Measurements from ENCODE around the gene NEMP2. TPM values are rescaled to one million over a fixed set of nuclear protein-coding genes. Genes with fewer than 3 reads are reported as not detected.
A peak's percentile ranks its signal among the peaks of the same experiment; 100 is the strongest.

The NEMP2 gene
- total RNA-seq, 1 donor from 2014 or later: 7.9 TPM

DNA sequence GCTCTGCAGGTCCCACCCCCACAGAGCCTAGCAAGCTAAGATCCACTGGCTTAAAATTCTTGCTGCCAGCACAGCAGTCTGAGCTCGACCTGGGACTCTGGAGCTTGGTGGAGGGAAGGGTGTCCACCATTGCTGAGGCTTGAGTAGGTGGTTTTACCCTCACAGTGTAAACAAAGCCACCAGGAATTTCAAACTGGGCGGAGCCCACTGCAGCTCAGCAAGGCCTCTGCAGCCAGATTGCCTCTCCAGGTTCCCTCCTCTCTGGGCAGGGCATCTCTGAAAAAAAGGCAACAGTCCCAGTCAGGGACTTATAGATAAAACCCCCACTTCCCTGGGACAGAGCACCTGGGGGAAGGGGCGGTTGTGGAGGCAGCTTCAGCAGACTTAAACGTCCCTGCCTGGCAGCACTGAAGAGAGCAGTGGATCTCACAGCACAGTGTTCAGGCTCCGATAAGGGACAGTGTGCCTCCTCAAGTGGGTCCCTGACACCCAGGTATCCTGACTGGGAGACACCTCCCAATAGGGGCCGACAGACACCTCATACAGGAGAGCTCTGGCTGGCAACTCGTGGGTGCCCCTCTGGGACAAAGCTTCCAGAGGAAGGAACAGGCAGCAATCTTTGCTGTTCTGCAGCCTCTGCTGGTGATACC lies 20.0 kb upstream of the NEMP2 start:
- no peak for DNase-seq (ENCODE audit: low read depth)

DNA sequence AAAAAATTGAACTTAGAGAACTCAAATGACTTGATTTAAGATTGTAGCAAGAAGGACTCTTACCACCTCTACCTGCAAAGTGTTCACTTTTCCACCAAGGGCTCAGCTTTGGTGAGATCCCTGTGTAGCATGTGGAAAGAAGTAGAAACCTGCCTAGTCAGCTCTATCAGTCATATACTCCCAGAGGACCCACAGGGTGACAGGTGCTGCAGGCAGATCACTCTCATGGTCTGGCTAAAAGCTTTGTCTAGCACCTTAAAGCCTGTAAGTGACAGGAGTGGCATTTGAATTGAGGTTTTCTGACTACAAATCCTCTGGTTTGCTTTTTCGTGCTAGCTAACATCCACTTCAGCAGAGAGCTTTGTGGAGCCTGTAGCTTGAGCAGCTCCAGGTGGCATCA lies 18.7 kb upstream of the NEMP2 start:
- no peak for DNase-seq (ENCODE audit: low read depth)

DNA sequence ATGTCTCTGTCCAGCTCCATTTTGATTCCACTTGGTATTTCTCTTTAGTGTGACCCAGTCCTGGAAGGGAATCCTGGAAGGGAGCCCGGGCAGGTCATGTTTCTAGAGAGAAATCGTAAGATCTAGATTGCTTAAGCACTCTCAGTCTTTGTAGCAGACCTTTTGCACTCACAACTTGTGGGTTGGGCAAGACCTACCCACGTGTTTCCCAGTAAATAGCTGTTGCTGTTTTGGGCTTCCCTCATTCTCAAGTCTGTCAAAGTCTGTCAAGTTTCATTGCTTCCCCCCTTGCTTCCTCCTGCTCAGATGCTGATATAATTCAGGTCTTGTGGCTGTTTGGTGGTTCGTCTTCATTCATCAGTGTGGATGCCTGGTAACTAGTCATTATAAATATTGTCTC lies 17.4 kb upstream of the NEMP2 start:
- no peak for DNase-seq (ENCODE audit: low read depth)

DNA sequence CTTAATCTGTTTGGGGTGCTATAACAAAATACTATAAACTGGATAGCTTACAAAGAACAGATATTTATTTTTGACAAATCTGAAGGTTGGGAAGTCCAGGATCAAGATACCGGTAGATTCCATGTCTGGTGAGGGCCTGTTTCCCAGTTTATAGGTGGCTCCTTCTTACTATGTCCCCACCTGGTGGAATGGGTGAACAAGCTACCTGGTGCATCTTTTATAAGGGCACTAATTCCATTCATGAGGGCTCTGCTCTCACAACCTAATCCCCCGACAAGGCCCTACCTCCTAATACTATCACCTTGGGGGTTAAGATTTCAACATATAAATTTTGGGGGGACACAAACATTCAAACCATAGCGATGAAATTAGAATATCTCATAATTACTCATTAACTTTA lies 15.6 kb upstream of the NEMP2 start:
- DNase-seq (ENCODE audit: low read depth): no peak

DNA sequence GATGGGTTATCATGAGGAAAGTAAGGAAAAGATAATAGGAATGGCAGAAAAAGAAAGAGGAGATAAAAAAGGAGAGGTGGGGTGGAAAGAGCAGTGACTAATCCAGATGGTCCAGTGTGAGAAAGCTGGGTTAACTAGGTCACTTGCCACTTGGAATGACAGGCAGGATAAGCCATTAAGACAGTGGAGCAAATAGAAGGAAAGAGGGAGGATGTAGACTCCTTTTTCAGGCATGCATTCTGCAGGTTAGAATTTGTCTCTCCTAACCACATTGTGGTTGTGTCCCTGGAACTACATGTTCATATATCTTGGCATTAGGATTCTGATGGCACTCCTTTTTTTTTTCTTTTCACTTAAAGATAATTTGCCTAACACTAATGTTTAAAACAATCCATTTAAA lies 13.4 kb upstream of the NEMP2 start:
- no peak for DNase-seq (ENCODE audit: low read depth)

DNA sequence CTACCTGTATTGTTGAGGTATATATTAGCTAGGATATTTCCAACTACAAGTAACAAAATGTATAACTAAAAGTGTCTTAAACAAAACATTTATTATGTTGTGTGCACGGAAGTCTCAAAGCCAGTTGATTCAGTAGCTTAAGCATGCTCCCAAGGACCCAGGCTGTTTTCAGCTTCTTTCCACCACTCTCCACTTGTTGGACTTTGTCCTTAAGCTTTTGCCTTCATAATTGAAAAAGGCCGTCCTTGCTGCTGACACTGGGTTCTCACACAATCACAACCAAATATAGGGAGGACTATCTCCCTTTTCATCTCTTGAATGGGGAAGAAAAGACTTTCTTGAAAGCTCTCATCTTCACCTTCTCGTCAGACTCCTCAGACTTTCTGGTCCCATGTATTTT lies 12.2 kb upstream of the NEMP2 start:
- no peak for DNase-seq (ENCODE audit: low read depth)

DNA sequence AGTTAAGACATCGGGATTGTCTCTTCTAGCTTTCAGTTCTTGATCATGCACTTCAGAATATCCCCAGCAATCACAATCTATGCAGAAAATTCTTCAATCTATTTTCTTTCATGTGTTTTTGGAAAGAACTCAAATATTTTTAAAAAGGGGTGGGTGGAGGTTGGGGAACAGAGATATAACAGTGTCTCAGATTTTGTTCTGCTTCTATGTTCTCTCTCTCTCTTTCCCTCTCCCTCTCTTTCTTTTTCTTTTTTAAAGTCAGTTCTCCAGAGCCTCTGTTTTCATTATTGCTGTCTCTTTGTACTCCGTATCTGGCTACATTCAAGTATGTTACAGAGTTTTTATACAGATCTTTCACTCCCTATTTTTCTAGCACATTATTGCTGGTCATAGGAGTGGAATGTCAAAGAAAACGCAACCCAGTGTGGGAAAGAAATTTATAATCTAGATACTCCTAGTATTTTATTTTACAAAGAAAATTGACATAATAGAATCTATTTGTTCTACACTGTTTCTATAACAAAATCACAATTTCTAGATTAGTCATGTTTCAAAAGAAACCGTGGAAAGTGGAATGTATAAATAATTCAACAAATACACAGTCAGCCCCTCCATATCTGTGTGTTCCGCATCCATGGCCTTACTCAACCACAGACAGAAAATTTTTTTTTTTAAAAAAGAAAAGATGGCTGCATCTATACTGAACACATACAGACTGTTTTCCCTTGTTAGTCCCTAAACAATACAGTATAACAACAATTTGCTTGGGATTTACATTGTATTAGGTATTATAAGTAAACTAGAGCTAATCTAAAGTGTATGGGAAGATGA lies 11.2 kb upstream of the NEMP2 start:
- no peak for DNase-seq (ENCODE audit: low read depth)

DNA sequence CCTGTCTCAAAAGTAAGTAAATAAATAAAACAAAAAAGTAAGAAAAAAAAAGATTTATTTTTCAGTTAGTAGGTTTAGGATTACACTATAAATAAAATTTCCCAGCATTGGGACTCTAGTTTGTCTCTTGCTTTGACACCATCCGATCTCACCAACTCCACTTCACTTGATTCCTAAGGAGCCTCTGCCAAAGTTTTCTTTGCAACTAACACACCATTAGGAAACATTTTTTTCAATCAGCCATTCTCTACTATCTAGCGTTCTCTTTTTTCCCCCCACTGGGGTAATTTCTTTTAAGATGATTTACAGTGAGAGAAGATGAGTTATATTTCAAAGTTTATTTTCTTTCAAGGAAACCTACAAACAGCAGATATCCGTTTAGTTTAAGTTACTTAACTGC lies 10.6 kb upstream of the NEMP2 start:
- no peak for DNase-seq (ENCODE audit: low read depth)

DNA sequence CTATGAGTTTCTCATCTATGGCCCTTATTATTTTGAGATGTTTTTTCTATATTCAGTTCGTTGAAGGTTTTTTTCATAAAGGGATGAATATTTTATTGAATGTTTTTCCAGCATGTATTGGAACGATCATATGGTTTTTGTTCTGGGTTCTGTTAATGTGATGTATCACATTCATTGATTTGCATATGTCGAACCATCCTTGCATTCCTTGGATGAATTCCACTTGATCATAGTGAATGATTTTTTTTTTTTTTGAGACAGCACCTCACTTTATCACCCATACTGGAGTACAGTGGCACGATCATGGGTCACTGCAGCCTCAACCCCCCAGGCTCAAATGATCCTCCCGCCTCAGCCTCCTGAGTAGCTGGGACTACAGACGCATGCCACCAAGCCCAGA lies 5.5 kb upstream of the NEMP2 start:
- no peak for DNase-seq (ENCODE audit: low read depth)

DNA sequence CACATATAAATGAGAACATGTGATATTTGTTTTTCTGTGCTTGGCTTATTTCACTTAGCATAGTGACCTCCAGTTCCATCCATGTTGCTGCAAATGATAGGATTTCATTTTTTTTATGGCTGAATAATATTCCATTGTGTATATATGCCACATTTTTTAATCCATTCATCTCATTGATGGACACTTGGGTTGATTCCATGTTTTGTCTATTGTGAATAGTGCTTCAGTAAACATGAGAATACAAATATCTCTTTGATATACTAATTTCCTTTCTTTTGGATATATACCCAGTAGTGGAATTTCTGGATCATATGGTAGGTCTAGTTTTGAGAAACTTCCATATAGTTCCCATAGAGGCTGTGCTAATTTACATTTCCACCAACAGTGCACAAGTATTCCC lies 3.7 kb upstream of the NEMP2 start:
- DNase-seq (ENCODE audit: low read depth): no peak

DNA sequence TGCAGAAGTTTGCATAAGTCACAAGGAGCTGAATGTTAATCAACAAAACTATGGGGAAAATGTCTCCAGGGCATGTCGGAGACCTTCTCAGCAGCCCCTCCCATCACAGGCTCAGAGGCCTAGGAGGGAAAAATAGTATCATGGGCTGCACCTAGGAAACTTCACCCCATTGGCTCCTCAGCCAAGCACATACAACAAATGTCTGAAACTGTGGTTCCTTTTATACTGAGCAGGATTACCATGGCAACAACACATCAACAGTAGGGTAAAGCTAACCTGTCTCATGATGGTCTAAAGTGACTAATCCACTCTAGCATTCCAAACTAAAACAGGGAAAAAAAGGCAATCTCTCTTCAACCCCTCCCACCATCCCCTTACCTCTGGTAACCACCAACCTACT lies 3.2 kb upstream of the NEMP2 start:
- peak; percentile 73 for DNase-seq (ENCODE audit: low read depth)

DNA sequence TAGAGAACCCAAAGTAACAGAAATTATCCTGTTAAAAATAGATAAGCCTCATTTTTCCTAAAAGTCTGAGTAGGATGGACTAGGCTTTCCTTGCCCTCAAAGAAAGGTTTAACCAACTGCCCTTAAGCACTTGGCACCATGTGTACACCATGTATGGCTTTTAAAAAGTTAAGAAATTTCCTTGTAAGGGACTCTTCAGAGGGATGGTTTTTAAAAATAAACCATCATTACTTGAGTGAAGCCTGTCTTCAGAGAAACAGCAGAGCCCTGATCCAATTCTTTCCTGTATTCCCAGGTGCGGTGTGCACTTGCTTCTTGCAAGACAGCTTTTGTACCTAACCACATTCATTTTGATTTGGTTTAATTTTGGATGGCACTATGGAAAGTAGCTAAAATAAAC lies 1.1 kb upstream of the NEMP2 start:
- no peak for DNase-seq (ENCODE audit: low read depth)

DNA sequence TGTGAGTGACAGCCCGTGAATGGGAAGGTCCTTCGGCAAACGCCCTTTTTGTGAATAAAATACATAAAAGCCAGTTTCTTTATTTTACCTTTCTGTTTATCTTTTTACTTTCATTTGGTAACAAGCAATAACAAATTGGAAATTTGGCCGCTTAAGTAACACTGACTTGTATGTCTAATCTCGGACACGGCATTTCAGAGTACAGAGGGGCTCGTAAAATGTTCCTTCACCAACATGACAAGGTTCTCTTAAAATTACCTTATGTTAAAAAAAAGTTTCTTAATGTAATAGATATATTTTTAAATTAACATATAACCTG lies 558 bp upstream of the NEMP2 start:
- no peak for DNase-seq (ENCODE audit: low read depth)

DNA sequence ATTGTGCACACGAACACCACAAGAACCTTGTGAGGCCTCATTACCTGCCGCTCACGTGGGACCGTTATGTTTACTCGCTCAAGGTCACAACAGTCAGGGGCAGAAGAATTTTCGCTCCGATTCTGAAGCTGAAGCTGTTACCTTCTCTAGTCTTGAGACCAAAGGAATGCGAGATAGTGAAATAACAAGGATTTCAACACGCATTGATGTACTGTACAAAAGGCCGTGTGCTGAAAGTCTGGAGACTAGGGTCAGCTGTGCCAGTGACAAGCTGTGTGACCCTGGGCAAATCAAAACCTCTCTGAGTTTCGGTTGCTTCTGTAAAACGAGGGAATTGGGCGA lies 583 bp downstream of the NEMP2 start:
- peak; percentile 62 for DNase-seq (ENCODE audit: low read depth)

DNA sequence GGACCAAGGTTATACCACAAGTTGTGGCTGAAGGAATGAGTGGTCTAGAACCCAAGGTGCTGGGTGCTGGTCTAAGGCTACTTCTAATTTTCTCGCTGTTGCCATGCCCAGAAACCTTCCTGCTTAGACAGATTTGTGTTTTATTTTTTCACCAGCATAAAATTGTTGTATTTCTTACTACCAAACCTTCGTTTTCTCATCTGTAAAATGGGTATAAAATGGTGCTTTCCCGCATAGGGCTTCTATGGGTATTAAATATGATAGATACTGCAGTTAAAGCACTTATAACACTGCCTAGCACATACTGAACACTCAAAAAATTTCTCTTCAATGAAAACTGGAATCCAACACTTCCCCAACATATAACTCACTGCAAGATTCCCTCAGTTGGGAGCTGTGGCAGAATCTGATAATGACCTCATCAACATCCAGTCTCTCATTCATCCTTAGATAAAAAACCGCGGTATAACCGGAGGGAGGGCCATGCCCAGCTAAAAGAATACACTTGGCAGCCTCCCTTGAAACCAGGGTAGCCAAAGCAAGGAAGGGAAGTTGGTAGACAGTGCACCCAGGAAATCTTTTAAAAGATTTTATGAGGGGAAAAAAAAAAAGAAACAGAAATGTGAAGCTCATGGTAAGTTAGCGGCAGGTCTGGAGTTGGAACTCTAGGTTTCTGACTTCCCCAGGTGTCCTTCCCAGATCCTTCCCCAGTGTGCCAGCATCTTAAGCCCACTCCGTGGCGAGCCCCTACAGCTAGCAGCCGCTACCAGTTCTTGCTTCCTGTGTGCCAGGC lies 1.2 kb downstream of the NEMP2 start:
- DNase-seq (ENCODE audit: low read depth): no peak

DNA sequence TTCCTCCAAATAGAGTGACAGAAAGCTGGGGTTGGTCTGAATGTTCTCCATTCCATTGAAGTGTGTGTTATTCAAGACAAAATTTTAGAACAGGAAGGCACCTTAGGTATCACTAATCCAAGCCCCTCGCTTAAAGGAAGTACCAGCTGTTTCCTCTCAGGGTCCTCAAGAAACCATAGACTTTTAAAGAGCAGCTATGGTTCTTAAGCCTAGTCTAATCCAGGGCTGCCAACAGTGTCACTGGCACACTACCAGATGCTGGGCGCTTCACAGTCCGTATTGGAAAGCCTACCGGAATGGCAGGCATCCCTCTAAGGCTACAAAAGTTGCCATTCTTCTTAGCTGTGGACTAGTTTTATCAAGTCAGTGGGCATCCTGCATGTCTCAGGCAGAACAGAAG lies 1.9 kb downstream of the NEMP2 start:
- no peak for DNase-seq (ENCODE audit: low read depth)

DNA sequence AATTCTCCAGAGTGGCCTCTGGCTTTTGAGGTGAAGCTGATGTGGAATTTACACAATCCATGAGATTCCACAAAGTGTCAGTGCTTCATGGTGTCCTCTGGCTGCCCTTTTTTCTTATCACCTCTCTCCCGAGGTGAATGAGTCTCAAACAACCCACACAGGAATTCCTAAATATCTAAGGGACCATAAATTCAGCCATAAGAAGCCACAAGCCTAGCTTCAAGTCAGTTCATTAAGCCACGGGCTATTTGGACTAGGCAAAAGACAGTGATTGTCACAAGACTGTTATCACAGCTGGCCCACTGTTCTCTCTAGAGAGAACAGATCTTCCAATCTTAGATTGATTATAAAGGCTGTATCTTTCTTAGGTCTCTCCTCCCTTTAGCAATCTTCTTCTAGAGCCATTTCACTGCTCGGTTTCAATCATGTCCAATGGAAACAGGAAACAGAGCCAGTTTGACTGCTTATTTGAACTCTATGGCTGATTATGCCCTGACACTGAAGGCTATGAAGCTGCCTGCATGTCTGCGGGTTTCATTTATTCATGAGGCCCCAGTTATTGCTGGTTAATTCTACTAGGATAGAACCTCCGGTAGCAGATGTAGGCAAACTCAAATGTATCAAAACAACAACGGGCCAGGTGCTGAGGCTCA lies 4.1 kb downstream of the NEMP2 start:
- no peak for DNase-seq (ENCODE audit: low read depth)

DNA sequence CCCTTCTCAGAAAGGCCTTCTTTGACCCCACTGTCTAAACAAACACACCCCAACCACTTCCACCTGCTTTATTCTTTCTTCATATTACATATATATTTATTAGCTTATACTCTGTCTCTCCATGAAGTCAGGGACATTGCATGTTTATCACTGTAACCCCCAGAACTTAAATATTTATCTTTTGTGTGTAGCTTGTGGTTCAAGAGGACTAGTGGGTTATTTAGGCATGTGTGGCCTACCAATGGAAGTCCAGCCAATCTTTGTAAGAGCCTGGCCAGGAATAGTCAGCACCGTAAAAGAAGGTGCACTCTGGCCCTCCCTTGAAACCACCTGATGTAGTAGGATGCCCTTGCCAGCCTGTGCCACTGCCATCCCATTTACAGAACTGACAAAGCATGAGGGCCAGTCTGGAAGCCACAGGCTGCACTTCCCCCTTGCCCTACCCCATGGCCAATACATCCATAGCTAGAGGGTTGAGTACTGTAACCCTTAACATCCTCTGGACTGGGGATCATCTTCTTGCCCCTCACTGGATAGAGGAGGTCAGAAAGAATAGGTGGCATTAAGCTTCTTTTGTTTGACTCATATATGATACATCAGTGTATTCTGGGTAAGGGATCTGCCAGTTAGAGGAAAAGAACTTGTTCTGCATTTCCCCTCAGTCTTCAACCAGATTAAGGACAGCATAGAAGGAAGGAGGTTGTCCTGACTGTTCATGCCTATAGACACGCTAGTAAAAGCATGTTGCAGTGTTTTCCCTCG lies 4.9 kb downstream of the NEMP2 start:
- DNase-seq (ENCODE audit: low read depth): no peak

DNA sequence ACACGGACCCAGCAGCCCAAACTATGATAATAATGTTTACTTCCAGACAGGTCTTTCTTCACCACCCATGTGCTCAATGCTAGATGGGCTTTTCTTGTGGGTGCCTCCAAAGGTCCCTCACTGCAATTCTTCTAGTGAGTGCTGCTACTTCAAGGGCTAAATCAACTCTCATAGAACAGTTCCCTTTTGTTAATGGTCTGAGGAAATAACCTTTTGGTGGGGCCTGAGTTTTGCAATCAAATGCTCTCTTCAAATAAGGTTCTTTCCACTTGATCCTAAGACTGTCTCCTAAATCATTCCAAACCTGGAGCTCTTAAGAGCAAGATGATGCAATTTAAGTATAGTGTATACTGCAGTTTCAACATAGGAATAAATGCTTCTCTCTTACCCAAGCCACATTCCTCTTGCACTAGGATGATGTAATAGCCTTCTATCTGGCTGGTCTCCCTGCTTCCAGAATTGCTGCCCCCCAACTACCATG lies 6.0 kb downstream of the NEMP2 start:
- DNase-seq (ENCODE audit: low read depth): peak; percentile 91

DNA sequence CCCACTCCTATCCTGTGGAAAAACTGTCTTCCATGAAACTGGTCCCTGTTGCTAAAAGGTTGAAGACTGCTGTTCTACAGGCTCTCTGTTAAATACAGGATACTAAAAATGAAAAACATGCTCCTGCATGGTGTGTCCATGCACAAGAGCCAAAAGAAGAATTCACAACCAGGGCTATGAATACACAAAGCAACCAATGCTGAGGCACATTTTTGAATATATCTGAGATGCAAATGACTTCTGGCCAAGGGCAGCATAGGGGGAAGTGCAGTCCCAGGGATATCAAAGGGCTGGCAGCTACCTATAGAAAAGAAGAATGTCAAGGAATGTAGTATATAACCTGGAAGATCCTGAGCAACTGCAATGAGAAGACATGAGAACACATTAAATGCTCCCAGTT lies 6.6 kb downstream of the NEMP2 start:
- DNase-seq (ENCODE audit: low read depth): no peak

DNA sequence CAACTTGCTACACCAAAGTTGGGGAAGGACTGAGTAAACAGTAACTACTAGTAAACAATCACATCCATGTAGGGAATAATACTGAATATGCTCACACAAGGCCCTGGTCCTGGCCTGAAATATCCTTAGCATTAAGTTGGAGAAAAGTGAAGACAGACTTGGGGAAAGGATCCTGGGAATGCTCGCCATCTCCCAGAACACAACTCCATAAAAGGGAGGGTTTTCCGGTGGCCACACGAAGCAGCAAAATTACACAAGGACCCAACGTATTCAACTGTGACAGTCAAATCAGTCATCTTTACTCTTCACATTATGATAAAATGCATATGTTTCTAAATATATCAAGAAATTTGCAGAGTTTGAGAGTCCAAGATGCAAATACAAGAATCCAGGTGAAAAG lies 7.3 kb downstream of the NEMP2 start:
- no peak for DNase-seq (ENCODE audit: low read depth)
